Stomach smooth muscle (tissue), 2 donors: ENCODE data around the gene BTG3.

Experiments used
- H3K27ac ChIP-seq: one replicate; pipeline ENCODE4 v1.7.0; 2013; ENCODE audit warnings: mild to moderate bottlenecking, low read length, inconsistent platforms
- H3K27me3 ChIP-seq, 2 donors: one replicate each; pipeline ENCODE4 v1.7.0; 2013; ENCODE audit warnings: low read length in 2 of 2; ENCODE audit not compliant: insufficient read depth in 2 of 2, control insufficient read depth in 1 of 2
- H3K36me3 ChIP-seq, 2 donors: one replicate each; pipeline ENCODE4 v1.7.0; 2013; ENCODE audit warnings: low read length in 2 of 2; ENCODE audit not compliant: control insufficient read depth in 2 of 2, insufficient read depth in 2 of 2
- H3K4me1 ChIP-seq: one replicate; pipeline ENCODE4 v1.7.0; 2013; ENCODE audit warnings: low read length; ENCODE audit not compliant: control insufficient read depth, insufficient read depth
- H3K4me3 ChIP-seq, 2 donors: one replicate each; pipeline ENCODE4 v1.7.0; 2013; ENCODE audit warnings: low read length in 2 of 2
- H3K9ac ChIP-seq, 2 donors: one replicate each; pipeline ENCODE4 v1.7.0; 2013; ENCODE audit warnings: low read length in 2 of 2, mild to moderate bottlenecking in 1 of 2
- H3K9me3 ChIP-seq, 2 donors: one replicate each; pipeline ENCODE4 v1.7.0; 2013; ENCODE audit warnings: low read length in 2 of 2; ENCODE audit not compliant: control insufficient read depth in 2 of 2
- donor health status: healthy.
- donor health status: Pancreatic carcinoma.

The BTG3 gene

GRCh38 chr21:17612565-17613241 is at the start of gene BTG3:
TSS of gene BTG3 (minus strand) at chr21:17612901. CDS start at chr21:17609144, 3,757 bp downstream.
- Histone ChIP-seq H3K27ac (peak within 1 kb of the TSS; percentile 92), H3K36me3 (no peaks in the 10 kb centered on the region), H3K9ac (peak within 1 kb of the TSS; percentile 95 to 97), H3K4me1 (peaks cover 6% of the 10 kb centered on the region), H3K9me3 (no peaks in the 10 kb centered on the region), H3K27me3 (no peaks in the 10 kb centered on the region), H3K4me3 (peak within 1 kb of the TSS; percentile 93 to 98)

GRCh38 chr21:17660862-17661261 is 48.2 kb upstream of the BTG3 start:
- Histone ChIP-seq H3K27me3 (peaks cover 0 to 2% of the 10 kb centered on the region in 2 donors), H3K9ac (no peak overlapping the region), H3K4me3 (no peak overlapping the region), H3K9me3 (no peaks in the 10 kb centered on the region), H3K4me1 (no peaks in the 10 kb centered on the region), H3K36me3 (no peaks in the 10 kb centered on the region), H3K27ac (no peak overlapping the region)

GRCh38 chr21:17660452-17660851 is 47.8 kb upstream of the BTG3 start:
- no peaks in the 10 kb centered on the region for H3K36me3 ChIP-seq
- H3K4me1 ChIP-seq, result no peaks in the 10 kb centered on the region
- H3K9me3 ChIP-seq, result no peaks in the 10 kb centered on the region
- H3K27me3 ChIP-seq, result peaks cover 0 to 2% of the 10 kb centered on the region in 2 donors
- no peak overlapping the region for H3K9ac ChIP-seq
- no peak overlapping the region for H3K4me3 ChIP-seq
- H3K27ac ChIP-seq, result no peak overlapping the region

- no peak overlapping the region for H3K27ac ChIP-seq
- no peaks in the 10 kb centered on the region for H3K9me3 ChIP-seq
- no peaks in the 10 kb centered on the region for H3K36me3 ChIP-seq
- no peaks in the 10 kb centered on the region for H3K4me1 ChIP-seq
- H3K27me3 ChIP-seq, result peaks cover 0 to 2% of the 10 kb centered on the region in 2 donors
- H3K9ac ChIP-seq, result no peak overlapping the region
- no peak overlapping the region for H3K4me3 ChIP-seq
Measured at GRCh38 chr21:17658931-17659330, 46.2 kb upstream of the BTG3 start.

GRCh38 chr21:17651526-17651925 is 38.8 kb upstream of the BTG3 start:
- no peak overlapping the region for H3K9ac ChIP-seq
- no peak overlapping the region for H3K27ac ChIP-seq
- H3K27me3 ChIP-seq, result no peaks in the 10 kb centered on the region
- H3K4me3 ChIP-seq, result no peak overlapping the region
- no peaks in the 10 kb centered on the region for H3K4me1 ChIP-seq
- no peaks in the 10 kb centered on the region for H3K36me3 ChIP-seq
- H3K9me3 ChIP-seq, result peaks cover 0 to 5% of the 10 kb centered on the region in 2 donors

- no peaks in the 10 kb centered on the region for H3K4me1 ChIP-seq
- H3K27ac ChIP-seq, result no peak overlapping the region
- H3K4me3 ChIP-seq, result no peak overlapping the region
- H3K27me3 ChIP-seq, result no peaks in the 10 kb centered on the region
- H3K9me3 ChIP-seq, result peaks cover 0 to 5% of the 10 kb centered on the region in 2 donors
- no peak overlapping the region for H3K9ac ChIP-seq
- no peaks in the 10 kb centered on the region for H3K36me3 ChIP-seq
Measured at GRCh38 chr21:17650292-17650691, 37.6 kb upstream of the BTG3 start.

GRCh38 chr21:17646790-17647189 is 34.1 kb upstream of the BTG3 start:
- H3K9ac ChIP-seq, result no peak overlapping the region
- peaks cover 0 to 5% of the 10 kb centered on the region in 2 donors for H3K9me3 ChIP-seq
- H3K4me3 ChIP-seq, result no peak overlapping the region
- no peaks in the 10 kb centered on the region for H3K4me1 ChIP-seq
- no peaks in the 10 kb centered on the region for H3K36me3 ChIP-seq
- no peaks in the 10 kb centered on the region for H3K27me3 ChIP-seq
- H3K27ac ChIP-seq, result no peak overlapping the region

- no peak overlapping the region for H3K27ac ChIP-seq
- H3K9ac ChIP-seq, result no peak overlapping the region
- no peaks in the 10 kb centered on the region for H3K4me1 ChIP-seq
- H3K4me3 ChIP-seq, result no peak overlapping the region
- no peaks in the 10 kb centered on the region for H3K36me3 ChIP-seq
- H3K9me3 ChIP-seq, result peaks cover 0 to 5% of the 10 kb centered on the region in 2 donors
- H3K27me3 ChIP-seq, result no peaks in the 10 kb centered on the region
Measured at GRCh38 chr21:17644186-17644585, 31.5 kb upstream of the BTG3 start.

- no peaks in the 10 kb centered on the region for H3K9me3 ChIP-seq
- no peaks in the 10 kb centered on the region for H3K27me3 ChIP-seq
- no peak overlapping the region for H3K9ac ChIP-seq
Measured at GRCh38 chr21:17640821-17641220, 28.1 kb upstream of the BTG3 start.

GRCh38 chr21:17636711-17637110 is 24.0 kb upstream of the BTG3 start:
- Histone ChIP-seq H3K9me3 (no peaks in the 10 kb centered on the region), H3K27me3 (no peaks in the 10 kb centered on the region), H3K9ac (no peak overlapping the region), H3K27ac (no peak overlapping the region), H3K36me3 (no peaks in the 10 kb centered on the region), H3K4me1 (no peaks in the 10 kb centered on the region), H3K4me3 (no peak overlapping the region)

More at GRCh38 chr21:17640821-17641220, 28.1 kb upstream of the BTG3 start:
- H3K4me3 ChIP-seq, result no peak overlapping the region
- no peak overlapping the region for H3K27ac ChIP-seq
- no peaks in the 10 kb centered on the region for H3K4me1 ChIP-seq
- H3K36me3 ChIP-seq, result no peaks in the 10 kb centered on the region

GRCh38 chr21:17631195-17631594 is 18.5 kb upstream of the BTG3 start:
- Histone ChIP-seq H3K27me3 (no peaks in the 10 kb centered on the region), H3K4me3 (no peak overlapping the region), H3K9me3 (no peaks in the 10 kb centered on the region), H3K27ac (no peak overlapping the region), H3K4me1 (no peaks in the 10 kb centered on the region), H3K36me3 (no peaks in the 10 kb centered on the region), H3K9ac (no peak overlapping the region)
